SK-N-MC (cell line): ENCODE data around the gene NBPF14.
"Not testable (repeated sequence)": the region's sequence is repeated elsewhere in the genome, so short reads cannot be mapped to it uniquely, and the experiment has no call there.

Experiments
- EZH2 ChIP-seq: fragments of 200-600 bp; sonication (generic); IDR thresholded peaks from one replicate; pipeline ENCODE4 v1.6.1; 2017; ENCODE audit warnings: antibody characterized with exemption
- POLR2AphosphoS5 ChIP-seq: IDR thresholded peaks from 2 replicates; pipeline ENCODE4 v1.6.1; 2012; ENCODE audit warnings: mild to moderate bottlenecking, low read depth, low read length, borderline replicate concordance

GRCh38 chr1:148591098-148591497, 4.7 kb downstream of the NBPF14 start:
- not testable (repeated sequence) for TF ChIP-seq EZH2, POLR2AphosphoS5
